T-helper 22 cell (primary cell): Measurements from ENCODE around the gene METTL17.
"Not testable (repeated sequence)": the region's sequence is repeated elsewhere in the genome, so short reads cannot be mapped to it uniquely, and the experiment has no call there.

Source experiments
- DNase-seq: peaks from one replicate; pipeline ENCODE4 v3.0.0-alpha.2; 2020; ENCODE audit warnings: low read depth

The METTL17 gene

GRCh38 chr14:20997115-20997514, 7.3 kb downstream of the METTL17 start:
- no peak for DNase-seq

- no peak for DNase-seq
Measured at GRCh38 chr14:20997564-20997963, 7.8 kb downstream of the METTL17 start.

DNA sequence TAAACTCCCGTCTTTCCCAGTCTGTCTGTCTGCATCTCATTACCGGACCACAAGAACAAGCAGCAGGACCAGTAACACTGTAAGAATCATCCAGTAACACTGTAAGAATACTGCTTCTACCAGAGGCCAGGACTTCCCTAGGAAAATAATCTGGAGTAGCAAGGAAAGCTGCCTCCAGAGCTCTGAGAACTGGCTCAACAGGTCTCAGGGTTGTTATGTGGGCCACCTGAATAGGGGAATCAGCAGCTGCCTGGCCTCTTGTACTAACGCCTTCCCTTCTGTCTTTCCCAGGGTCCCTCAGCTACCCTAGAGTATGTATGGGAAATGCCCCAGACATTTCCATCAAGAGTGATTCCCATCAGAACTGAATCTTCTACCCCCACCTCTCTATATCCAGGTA, 8.4 kb downstream of the METTL17 start:
- DNase-seq, result no peak

- DNase-seq, result no peak
Measured at GRCh38 chr14:20998674-20999366, 9.0 kb downstream of the METTL17 start, which contains the start of gene SLC39A2. Gene SLC39A2 (plus strand): TSS chr14:20999293. CDS start chr14:20999447, 154 bp downstream.

DNA sequence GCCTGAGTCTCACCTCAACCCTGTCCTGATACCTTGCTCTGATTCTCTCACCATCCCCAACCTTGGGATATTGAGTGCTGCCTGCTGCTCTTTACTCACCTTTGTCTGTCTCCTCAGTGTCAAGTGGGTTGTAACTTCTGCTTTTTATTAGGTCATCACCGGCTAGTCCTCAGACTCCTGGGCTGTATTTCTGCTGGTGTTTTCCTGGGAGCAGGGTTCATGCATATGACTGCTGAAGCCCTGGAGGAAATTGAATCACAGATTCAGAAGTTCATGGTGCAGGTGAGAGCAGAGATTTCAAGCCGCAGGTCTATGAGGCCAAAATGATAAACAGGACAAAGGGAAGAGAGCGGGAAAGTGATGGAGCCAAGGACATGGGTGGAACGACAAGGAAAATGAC, 9.8 kb downstream of the METTL17 start:
- no peak for DNase-seq

- DNase-seq, result no peak
Measured at GRCh38 chr14:21001218-21001617, 11.4 kb downstream of the METTL17 start.

GRCh38 chr14:21003788-21004346, 14.1 kb downstream of the METTL17 start:
- DNase-seq, result no peak

GRCh38 chr14:21009721-21010120, 19.9 kb downstream of the METTL17 start:
- not testable (repeated sequence) for DNase-seq

DNA sequence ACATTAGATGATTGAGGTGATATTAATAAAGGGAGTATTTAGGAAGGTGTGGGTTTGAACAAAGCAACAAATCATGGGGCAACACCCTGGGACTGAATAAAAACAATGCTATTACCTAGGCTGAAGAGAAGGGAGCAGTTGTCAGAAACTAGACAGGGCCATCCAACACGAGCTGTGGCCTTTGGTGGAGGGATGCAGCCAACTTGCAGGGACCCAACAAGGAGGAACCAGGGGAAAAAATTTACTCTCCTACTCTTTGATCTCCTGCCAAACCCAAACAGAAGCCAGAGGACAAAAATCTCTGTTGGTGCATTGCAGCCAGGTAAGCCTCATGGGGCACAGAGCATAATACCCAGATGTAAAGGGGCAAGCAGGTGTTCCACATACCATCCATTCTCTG, 21.4 kb downstream of the METTL17 start:
- DNase-seq, result no peak

DNA sequence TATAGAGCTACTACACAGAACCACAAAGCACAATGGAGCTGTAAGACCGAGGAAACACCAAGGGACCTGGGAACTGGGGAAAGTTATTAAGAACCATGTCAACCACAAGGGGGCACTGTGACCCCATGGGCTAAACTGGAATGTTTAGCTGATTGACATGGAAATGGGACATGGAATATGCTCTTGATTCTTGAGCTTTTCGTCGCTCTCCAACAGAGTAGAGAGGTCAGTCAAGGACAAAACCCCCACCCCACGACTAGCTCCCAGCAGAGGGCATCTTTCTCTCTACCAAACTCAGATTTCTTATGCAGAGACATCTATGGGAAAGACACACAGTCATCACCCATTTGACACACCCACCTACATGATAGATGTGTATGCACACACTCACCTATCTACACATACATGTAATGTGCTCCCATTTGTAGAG, 25.0 kb downstream of the METTL17 start:
- DNase-seq, result peak; percentile 54

GRCh38 chr14:21015312-21015711, 25.5 kb downstream of the METTL17 start:
- DNase-seq, result no peak

GRCh38 chr14:21016413-21017190, 26.8 kb downstream of the METTL17 start:
- no peak for DNase-seq

DNA sequence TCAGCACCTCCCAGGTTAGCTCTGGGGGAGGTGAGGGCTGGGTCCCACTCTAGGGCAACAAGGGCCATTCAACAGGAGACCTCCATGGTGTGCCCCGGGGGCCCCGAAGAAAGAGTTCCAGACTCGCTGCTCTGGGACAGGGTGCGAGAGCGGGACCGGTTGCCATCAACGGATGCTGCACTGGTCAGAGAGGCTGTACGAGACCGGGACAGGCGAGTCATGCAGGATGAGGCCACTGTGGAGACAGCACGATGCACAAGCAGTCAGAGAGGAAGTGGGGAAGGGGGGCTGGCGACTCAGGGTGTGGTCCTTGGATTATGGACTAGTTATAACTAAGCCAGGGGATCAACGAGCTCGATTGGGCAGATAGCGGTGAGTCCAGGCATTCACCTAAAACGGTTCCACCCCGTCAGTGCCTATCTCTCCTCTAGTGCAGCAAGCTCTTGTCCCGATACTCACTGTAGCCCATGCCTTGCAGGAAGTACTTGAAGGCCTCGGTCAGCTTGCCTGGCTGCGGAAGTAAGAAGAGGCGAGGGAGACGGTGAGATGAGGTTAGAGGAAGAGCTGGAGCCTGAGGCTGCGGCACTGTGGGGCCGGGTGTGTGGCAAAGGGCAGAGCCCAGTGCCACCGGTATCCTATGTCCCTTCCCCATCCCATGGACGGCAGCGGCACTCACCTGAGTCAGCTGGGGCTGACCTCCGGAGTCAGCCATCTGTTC, 27.9 kb downstream of the METTL17 start:
- DNase-seq, result no peak

DNA sequence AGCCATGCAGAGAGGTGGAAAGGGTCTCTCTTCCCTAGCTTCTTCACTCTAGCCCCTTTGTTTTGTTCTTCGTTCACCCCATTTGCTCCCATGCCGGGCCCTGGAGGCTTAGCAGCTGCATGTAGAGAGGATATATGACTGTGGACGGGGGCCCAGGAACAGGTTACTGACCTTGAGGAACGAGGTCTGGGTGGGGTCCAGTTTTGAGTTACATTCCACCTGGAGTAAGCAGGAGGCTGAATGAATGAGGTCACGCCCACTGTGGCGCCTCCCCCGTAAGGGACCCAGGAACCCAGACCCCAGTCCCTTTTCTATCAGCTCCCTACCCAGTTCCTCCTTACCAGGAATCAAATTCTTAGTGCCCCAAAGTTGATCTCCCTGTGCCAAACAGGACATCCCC, 28.5 kb downstream of the METTL17 start:
- no peak for DNase-seq

GRCh38 chr14:21018781-21019180, 29.0 kb downstream of the METTL17 start:
- no peak for DNase-seq

GRCh38 chr14:21019366-21019765, 29.6 kb downstream of the METTL17 start:
- no peak for DNase-seq

GRCh38 chr14:21020977-21021545, 31.3 kb downstream of the METTL17 start:
- DNase-seq, result no peak

- no peak for DNase-seq
Measured at GRCh38 chr14:21022686-21023085, 32.9 kb downstream of the METTL17 start.

GRCh38 chr14:21023174-21023573, 33.4 kb downstream of the METTL17 start:
- no peak for DNase-seq

DNA sequence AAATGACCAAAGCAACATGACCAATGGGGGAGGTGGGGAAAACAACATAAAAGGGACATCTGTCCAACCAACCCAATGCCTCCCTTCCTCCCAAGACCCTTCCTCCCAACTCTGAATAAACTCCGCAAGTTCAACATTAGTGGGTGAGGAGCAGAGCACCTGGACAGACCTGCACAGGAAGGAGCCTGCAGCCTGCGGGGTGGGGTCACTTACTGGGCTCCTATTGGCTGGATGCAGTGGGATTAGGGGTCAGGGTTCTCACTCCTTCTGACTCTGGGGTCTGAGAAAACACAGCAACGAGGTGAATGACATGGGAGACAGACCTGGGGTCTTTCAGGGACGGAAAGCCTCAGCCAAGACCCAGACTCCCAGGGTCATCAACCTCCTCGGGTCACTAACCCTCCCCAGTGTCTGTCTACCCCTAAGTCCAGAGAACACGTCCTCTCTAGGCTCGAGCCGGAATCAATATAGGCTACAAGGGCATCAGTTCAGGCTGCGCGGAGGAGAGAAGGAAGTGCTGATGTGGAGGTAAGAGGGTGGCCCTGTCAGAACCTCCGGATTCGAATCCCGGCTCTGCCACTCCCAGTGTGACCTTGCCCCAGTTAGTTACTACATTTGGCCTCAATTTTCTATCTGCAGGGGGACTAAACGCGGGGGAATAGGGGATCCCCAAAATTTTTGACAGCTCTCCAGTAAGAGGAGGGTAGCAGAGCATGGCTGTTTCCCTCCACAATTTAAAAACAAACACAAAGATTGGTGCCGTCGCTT, 34.2 kb downstream of the METTL17 start:
- no peak for DNase-seq
